HG03039 (cell line): ENCODE data around the gene ZNF701.
A peak's percentile ranks its signal among the peaks of the same experiment; 100 is the strongest.
"Not testable (repeated sequence)": the region's sequence is repeated elsewhere in the genome, so short reads cannot be mapped to it uniquely, and the experiment has no call there.

Source experiments
- ATAC-seq: cut with Tn5 transposase; IDR thresholded peaks from one replicate; pipeline ENCODE4 v1.9.1; 2021; ENCODE audit warnings: mild to moderate bottlenecking, moderate library complexity; ENCODE audit not compliant: unreplicated experiment

ZNF701 gene

GRCh38 chr19:52561611-52562010, 8.5 kb upstream of the ZNF701 start:
- ATAC-seq = not testable (repeated sequence)

GRCh38 chr19:52566121-52566520, 4.0 kb upstream of the ZNF701 start:
- no peak for ATAC-seq

- no peak for ATAC-seq
Observed at GRCh38 chr19:52566588-52566987, 3.5 kb upstream of the ZNF701 start.

GRCh38 chr19:52567921-52568320, 2.2 kb upstream of the ZNF701 start:
- no peak for ATAC-seq

GRCh38 chr19:52569638-52569999, 468 bp upstream of the ZNF701 start:
- not testable (repeated sequence) for ATAC-seq

- no peak for ATAC-seq
Observed at GRCh38 chr19:52584736-52585440, 14.8 kb downstream of the ZNF701 start.

- ATAC-seq = no peak
Observed at GRCh38 chr19:52585604-52586003, 15.5 kb downstream of the ZNF701 start.

GRCh38 chr19:52590728-52591127, 20.6 kb downstream of the ZNF701 start:
- ATAC-seq = no peak

- ATAC-seq = no peak
Observed at GRCh38 chr19:52592301-52592700, 22.2 kb downstream of the ZNF701 start.

- ATAC-seq = not testable (repeated sequence)
Observed at GRCh38 chr19:52593441-52593840, 23.4 kb downstream of the ZNF701 start.

GRCh38 chr19:52599241-52599640, 29.2 kb downstream of the ZNF701 start:
- ATAC-seq = no peak

- no peak for ATAC-seq
Observed at GRCh38 chr19:52600639-52601024, 30.5 kb downstream of the ZNF701 start.

GRCh38 chr19:52601025-52601973, 31.2 kb downstream of the ZNF701 start:
- peak; percentile 88 for ATAC-seq

GRCh38 chr19:52601974-52602366, 31.9 kb downstream of the ZNF701 start:
- not testable (repeated sequence) for ATAC-seq

GRCh38 chr19:52602941-52603340, 32.9 kb downstream of the ZNF701 start:
- ATAC-seq = no peak

- no peak for ATAC-seq
Observed at GRCh38 chr19:52603558-52604207, 33.6 kb downstream of the ZNF701 start.

- ATAC-seq = no peak
Observed at GRCh38 chr19:52613299-52613906, 43.3 kb downstream of the ZNF701 start.

GRCh38 chr19:52621376-52621775, 51.3 kb downstream of the ZNF701 start:
- no peak for ATAC-seq

GRCh38 chr19:52622261-52622660, 52.2 kb downstream of the ZNF701 start:
- ATAC-seq = no peak

GRCh38 chr19:52626915-52627314, 56.8 kb downstream of the ZNF701 start:
- no peak for ATAC-seq

GRCh38 chr19:52627441-52627840, 57.4 kb downstream of the ZNF701 start:
- ATAC-seq = not testable (repeated sequence)
